Immature natural killer cell (primary cell): ENCODE data around the gene TNNI3K. TPM values are rescaled to one million over a fixed set of nuclear protein-coding genes. Genes with fewer than 3 reads are reported as not detected.

Experiments
- DNase-seq, 3 donors: peaks; one replicate each; pipeline ENCODE4 v3.0.0; 2022; ENCODE audit warnings: mixed read lengths in 1 of 3
- H3K27ac Mint-ChIP-seq, 6 donors: one replicate each; pipeline ENCODE4 v1.8.0; 2020; ENCODE audit warnings: mixed read lengths in 6 of 6, mild to moderate bottlenecking in 5 of 6, inconsistent platforms in 4 of 6, moderate library complexity in 3 of 6
- H3K27me3 Mint-ChIP-seq, 3 donors: one replicate each; pipeline ENCODE4 v1.8.0; 2020 to 2021; ENCODE audit warnings: low read depth in 3 of 3, mild to moderate bottlenecking in 3 of 3, mixed read lengths in 3 of 3, moderate library complexity in 3 of 3, inconsistent platforms in 1 of 3
- H3K36me3 Mint-ChIP-seq, 3 donors: one replicate each; pipeline ENCODE4 v1.8.0; 2020; ENCODE audit warnings: mixed read lengths in 3 of 3, inconsistent platforms in 2 of 3, mild to moderate bottlenecking in 2 of 3
- H3K4me1 Mint-ChIP-seq, 2 donors: one replicate each; pipeline ENCODE4 v1.8.0; 2020; ENCODE audit warnings: inconsistent platforms in 2 of 2, mild to moderate bottlenecking in 2 of 2, mixed read lengths in 2 of 2, moderate library complexity in 1 of 2
- H3K4me3 Mint-ChIP-seq, 5 donors: one replicate each; pipeline ENCODE4 v1.8.0; 2020; ENCODE audit warnings: mild to moderate bottlenecking in 5 of 5, mixed read lengths in 5 of 5, inconsistent platforms in 3 of 5, moderate library complexity in 3 of 5
- H3K9me3 Mint-ChIP-seq, 6 donors: one replicate each; pipeline ENCODE4 v1.8.0; 2020; ENCODE audit warnings: mild to moderate bottlenecking in 6 of 6, mixed read lengths in 6 of 6, inconsistent platforms in 4 of 6, moderate library complexity in 3 of 6
- polyA plus RNA-seq, 3 donors: library from polyadenylated mRNA; unstranded; fragments of 300-500 nt; fragmentation: Illumina TruSeq; gene quantifications; one replicate each; pipeline ENCODE4 v1.2.3, GENCODE V29; 2021

TNNI3K gene
- polyA plus RNA-seq, 3 donors from 2014 or later, result not detected

DNA sequence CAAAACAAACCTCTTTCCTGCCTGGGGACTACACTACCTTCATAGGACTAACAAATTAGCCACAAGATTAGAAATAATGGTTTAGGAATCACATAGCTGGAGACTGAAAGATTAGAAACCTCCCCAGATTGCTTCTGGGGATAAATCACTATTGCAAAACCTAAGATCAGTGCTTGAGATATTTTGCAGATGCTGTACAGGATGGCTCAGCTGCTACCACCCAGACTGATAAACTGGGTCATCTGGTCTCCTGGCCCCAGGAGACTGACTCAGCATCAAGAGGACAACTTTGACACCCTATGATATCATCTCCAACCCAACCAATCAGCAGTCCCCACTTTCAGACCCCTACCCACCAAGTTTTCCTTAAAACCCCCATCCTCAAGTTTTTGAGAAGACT lies 140.2 kb downstream of the TNNI3K start:
- Mint-ChIP-seq H3K36me3 (no peaks in the 10 kb centered on the region), H3K4me3 (no peak overlapping the region), H3K27me3 (no peaks in the 10 kb centered on the region), H3K4me1 (no peaks in the 10 kb centered on the region), H3K9me3 (peaks cover 0 to 4% (median 0%) of the 10 kb centered on the region in 6 donors), H3K27ac (no peak overlapping the region)
- no peak for DNase-seq

DNA sequence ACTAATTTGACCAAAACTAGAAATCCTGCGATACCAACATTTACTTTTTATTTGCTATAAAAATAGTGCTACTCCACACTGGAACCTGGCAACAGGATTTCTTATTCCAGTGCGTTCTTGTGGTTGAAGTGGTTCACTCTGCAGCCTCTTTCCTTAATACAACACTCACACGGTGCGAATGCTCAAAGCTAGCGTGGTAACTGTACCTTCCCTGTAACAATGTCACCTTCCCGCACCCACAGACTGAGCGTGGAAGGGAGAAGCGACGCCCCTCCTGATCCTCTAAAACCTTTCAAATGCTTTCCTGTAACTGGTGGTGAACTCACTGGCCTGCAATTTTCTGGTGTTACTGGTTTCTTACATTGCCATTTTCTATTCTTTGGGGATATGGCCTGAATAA lies 145.1 kb downstream of the TNNI3K start:
- H3K4me1 Mint-ChIP-seq, result no peaks in the 10 kb centered on the region
- peaks cover 0 to 2% (median 0%) of the 10 kb centered on the region in 3 donors for H3K27me3 Mint-ChIP-seq
- no peak overlapping the region for H3K27ac Mint-ChIP-seq
- H3K4me3 Mint-ChIP-seq, result no peak overlapping the region
- H3K9me3 Mint-ChIP-seq, result peaks cover 0 to 15% (median 3%) of the 10 kb centered on the region in 6 donors
- no peak for DNase-seq
- H3K36me3 Mint-ChIP-seq, result no peaks in the 10 kb centered on the region

DNA sequence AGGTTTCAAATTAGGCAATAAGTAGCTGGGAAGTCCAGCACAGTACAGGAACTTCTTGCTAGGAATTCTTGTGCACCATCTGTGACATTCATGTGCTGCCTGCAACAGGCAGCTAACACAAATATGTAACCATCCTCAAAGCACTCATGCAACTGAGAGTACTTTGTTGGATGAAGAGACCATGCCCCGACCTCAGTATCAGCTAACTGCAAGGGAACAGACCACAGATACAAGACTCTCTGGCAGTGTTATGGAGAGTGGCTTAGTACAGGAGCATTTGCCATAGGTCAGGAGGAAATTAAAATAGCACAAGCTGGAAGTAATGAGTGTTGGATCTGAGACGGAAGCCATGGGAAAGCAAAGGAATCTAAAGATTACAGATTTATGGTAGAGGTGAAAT lies 153.7 kb downstream of the TNNI3K start:
- Mint-ChIP-seq H3K4me3 (no peak overlapping the region), H3K4me1 (no peaks in the 10 kb centered on the region), H3K27me3 (peaks cover 2% of the 10 kb centered on the region in 3 donors), H3K9me3 (peaks cover 0 to 17% (median 2%) of the 10 kb centered on the region in 6 donors), H3K36me3 (no peaks in the 10 kb centered on the region), H3K27ac (no peak overlapping the region)
- DNase-seq, result no peak

DNA sequence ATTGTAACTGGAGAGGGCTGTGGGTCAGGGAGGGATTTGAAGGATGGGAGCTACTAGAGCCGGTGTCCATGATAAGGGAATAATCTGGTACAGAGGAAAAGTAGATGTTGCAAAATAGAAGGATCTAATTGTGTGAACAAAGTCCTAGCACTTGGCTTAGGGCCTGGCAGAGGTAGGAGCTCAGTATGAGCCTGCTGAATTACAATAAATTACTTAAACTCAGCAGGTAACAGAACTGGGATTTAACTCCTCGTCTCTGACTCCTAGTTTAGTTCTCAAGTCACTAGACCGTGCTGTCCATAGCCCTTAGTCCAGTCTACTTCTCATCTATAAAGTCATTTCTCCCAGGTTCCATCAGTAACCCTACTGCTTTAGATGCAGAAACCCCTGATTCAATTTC lies 157.0 kb downstream of the TNNI3K start:
- no peak overlapping the region for H3K4me3 Mint-ChIP-seq
- no peaks in the 10 kb centered on the region for H3K4me1 Mint-ChIP-seq
- DNase-seq, result no peak
- H3K9me3 Mint-ChIP-seq, result peaks cover 0 to 9% (median 2%) of the 10 kb centered on the region in 6 donors
- no peak overlapping the region for H3K27ac Mint-ChIP-seq
- no peaks in the 10 kb centered on the region for H3K36me3 Mint-ChIP-seq
- peaks cover 2 to 5% (median 2%) of the 10 kb centered on the region in 3 donors for H3K27me3 Mint-ChIP-seq

DNA sequence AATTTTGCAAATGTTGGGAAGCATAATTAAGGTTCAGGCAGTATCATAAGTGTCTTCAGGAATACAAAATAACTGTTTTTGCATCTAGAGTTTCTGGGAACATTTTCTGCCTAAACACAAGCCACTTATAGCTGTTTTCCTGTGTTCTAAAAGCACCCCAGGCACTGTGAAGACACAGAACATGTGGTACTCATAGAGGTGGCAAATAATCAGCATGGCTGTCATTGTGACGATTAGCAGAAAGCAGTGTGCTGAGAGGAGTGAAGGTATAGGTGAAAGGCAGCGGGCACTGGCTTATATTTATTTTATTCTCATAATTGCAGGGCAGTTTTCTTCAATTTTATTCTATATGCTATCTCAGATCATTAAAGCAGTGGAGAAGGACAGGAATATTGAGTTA lies 157.7 kb downstream of the TNNI3K start:
- H3K36me3 Mint-ChIP-seq, result no peaks in the 10 kb centered on the region
- H3K27ac Mint-ChIP-seq, result no peak overlapping the region
- H3K4me1 Mint-ChIP-seq, result no peaks in the 10 kb centered on the region
- H3K4me3 Mint-ChIP-seq, result no peak overlapping the region
- no peak for DNase-seq
- peaks cover 0 to 9% (median 2%) of the 10 kb centered on the region in 6 donors for H3K9me3 Mint-ChIP-seq
- H3K27me3 Mint-ChIP-seq, result peaks cover 2 to 5% (median 2%) of the 10 kb centered on the region in 3 donors

DNA sequence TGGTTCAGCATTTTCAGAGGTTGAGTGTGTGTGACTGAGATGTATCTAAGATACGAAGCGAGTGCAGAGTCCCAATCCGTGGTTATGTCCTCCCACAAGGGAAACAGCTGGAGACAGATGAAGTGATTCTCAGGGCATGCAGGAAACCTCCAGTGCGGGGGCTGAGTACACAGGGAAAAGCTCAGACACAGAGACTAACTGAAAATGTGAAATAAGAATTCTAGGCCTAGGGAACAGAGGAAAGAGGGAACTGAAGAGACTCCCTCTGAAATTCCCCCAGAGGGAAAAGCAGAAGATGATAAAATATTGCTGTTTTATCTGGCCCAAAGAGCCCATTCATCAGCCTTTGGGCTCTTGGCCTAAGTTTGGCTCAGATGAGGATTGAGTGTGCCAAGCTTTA lies 160.4 kb downstream of the TNNI3K start:
- Mint-ChIP-seq H3K9me3 (peaks cover 0 to 6% (median 2%) of the 10 kb centered on the region in 6 donors), H3K27ac (no peak overlapping the region), H3K4me3 (no peak overlapping the region), H3K36me3 (no peaks in the 10 kb centered on the region), H3K4me1 (no peaks in the 10 kb centered on the region), H3K27me3 (peaks cover 0 to 3% (median 2%) of the 10 kb centered on the region in 3 donors)
- DNase-seq, result no peak

DNA sequence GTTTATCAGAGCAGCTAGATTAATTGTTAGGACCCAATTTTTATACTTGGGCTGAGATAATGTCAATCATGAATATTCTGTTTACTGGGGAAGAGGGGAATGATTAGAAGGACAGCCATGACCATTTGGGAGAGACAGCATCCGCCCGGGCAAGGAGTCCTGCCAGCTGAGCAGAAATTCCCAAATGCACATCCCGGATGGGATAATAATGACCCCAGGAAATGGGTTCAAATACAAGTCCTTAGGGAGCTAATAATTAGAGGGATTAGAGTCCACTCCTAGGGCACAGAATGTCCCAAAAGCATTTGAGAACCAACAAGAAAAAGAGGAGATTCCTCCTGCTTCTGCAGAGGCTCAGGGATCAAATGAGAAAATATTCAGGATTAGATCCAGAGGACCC lies 161.3 kb downstream of the TNNI3K start:
- Mint-ChIP-seq H3K4me1 (no peaks in the 10 kb centered on the region), H3K9me3 (peaks cover 0 to 3% (median 1%) of the 10 kb centered on the region in 6 donors), H3K36me3 (no peaks in the 10 kb centered on the region), H3K27ac (no peak overlapping the region), H3K27me3 (peaks cover 0 to 2% (median 2%) of the 10 kb centered on the region in 3 donors), H3K4me3 (no peak overlapping the region)
- no peak for DNase-seq

DNA sequence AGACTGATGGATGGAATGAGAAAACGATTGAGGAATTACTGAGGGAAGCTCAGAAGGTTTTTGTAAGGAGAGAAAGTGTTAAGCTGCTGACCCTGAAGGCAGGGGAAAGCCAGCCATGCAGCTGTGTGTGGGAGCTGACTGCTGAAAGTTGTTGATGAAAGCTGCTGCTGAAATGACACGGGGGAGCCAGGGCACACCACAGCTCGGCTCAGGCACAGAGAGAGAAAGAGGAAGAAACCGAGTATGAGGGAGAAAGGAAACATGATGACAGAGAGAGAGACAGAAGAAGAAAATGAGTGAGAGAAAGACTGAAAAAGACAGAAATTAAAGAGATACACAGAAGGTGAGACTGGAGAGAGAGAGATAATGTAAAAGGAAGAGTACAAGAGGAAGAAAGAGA lies 161.7 kb downstream of the TNNI3K start:
- no peak for DNase-seq
- Mint-ChIP-seq H3K27ac (no peak overlapping the region), H3K9me3 (peaks cover 0 to 3% (median 0%) of the 10 kb centered on the region in 6 donors), H3K36me3 (no peaks in the 10 kb centered on the region), H3K4me3 (no peak overlapping the region), H3K4me1 (no peaks in the 10 kb centered on the region), H3K27me3 (peaks cover 0 to 2% (median 2%) of the 10 kb centered on the region in 3 donors)

DNA sequence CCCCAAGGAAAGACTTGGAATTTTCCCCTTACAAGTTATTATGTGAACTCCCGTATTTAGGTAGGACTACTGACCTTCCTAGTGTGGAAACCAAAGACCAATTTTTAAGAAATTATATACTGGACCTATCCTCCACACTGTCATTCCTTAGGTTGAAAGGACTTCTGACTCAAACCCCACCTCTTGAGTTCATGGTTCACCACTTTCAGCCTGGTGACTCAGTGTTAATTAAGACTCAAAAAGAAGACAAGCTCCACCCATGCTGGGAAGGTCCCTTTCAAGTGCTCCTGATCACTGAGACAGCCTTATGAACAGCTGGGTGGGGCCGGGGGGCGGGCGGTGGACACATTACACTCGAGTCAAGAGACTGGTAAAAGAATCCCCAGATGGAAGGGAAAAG lies 164.1 kb downstream of the TNNI3K start:
- H3K4me1 Mint-ChIP-seq, result no peaks in the 10 kb centered on the region
- H3K9me3 Mint-ChIP-seq, result peaks cover 0 to 2% (median 0%) of the 10 kb centered on the region in 6 donors
- no peak overlapping the region for H3K4me3 Mint-ChIP-seq
- no peak overlapping the region for H3K27ac Mint-ChIP-seq
- no peak for DNase-seq
- no peaks in the 10 kb centered on the region for H3K36me3 Mint-ChIP-seq
- peaks cover 0 to 2% (median 2%) of the 10 kb centered on the region in 3 donors for H3K27me3 Mint-ChIP-seq

DNA sequence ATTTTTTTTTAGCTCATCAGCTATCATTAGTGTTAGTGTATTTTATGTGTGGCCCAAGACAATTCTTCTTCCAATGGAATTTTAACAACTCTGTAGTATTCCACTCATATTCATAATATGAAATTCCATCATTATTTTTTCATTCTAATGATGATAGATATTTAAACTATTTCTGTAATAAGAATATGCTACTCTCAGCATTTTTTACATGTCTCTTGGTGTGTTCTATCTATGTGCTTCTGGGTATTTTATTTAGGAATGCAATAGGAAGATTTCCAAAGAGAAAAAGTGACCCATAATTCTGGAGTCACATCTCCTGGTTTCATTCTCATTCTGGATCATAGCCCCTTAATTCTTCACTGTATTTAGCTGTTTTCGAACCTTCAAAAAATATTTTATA lies 167.7 kb downstream of the TNNI3K start:
- Mint-ChIP-seq H3K36me3 (no peaks in the 10 kb centered on the region), H3K9me3 (peaks cover 0 to 12% (median under 1%) of the 10 kb centered on the region in 6 donors), H3K4me3 (no peak overlapping the region), H3K27ac (no peak overlapping the region), H3K27me3 (peaks cover 0 to 2% (median 0%) of the 10 kb centered on the region in 3 donors), H3K4me1 (no peaks in the 10 kb centered on the region)
- DNase-seq, result no peak

DNA sequence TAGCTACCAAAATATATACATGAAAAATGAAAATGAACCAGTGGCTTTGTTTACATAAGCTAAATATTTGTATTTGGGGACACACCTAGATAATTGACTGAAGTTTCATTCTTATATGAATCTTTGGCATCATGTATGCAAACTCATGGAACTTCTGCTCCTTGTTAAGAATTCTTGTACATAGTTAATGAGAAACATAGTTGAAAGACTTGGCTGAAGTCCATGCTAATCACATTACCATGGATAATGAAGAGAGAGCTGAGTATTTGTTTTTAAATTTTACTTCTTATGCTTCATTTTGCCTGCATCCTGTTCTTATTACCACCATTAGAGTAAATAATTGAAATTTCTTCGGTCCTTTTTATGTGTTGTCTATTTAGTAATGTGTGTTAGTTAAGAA lies 168.4 kb downstream of the TNNI3K start:
- H3K36me3 Mint-ChIP-seq, result no peaks in the 10 kb centered on the region
- H3K27me3 Mint-ChIP-seq, result no peaks in the 10 kb centered on the region
- H3K4me3 Mint-ChIP-seq, result no peak overlapping the region
- no peak overlapping the region for H3K27ac Mint-ChIP-seq
- peaks cover 0 to 12% (median 1%) of the 10 kb centered on the region in 6 donors for H3K9me3 Mint-ChIP-seq
- H3K4me1 Mint-ChIP-seq, result no peaks in the 10 kb centered on the region
- no peak for DNase-seq

DNA sequence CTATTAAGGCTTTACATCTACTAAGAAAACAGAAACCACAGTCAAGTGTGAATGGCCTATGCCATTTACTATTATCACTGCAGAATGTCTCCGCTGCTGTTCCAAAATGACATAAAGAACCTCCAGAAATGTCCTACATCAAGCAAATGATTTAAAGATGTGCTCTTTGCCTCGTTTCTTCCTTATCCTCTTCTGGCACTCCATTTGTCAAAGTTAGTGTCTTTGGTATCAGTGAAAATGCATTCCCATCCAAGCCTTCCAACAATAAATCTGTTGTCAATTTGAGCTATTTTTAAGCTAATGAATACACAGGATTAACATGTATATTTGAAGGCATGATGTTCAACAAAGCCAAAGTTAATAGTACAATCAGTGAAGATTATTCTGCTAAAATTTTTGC lies 171.6 kb downstream of the TNNI3K start:
- DNase-seq, result no peak
- Mint-ChIP-seq H3K4me3 (no peak overlapping the region), H3K27ac (no peak overlapping the region), H3K4me1 (no peaks in the 10 kb centered on the region), H3K27me3 (peaks cover 0 to 2% (median 0%) of the 10 kb centered on the region in 3 donors), H3K36me3 (no peaks in the 10 kb centered on the region), H3K9me3 (peaks cover 0 to 12% (median 1%) of the 10 kb centered on the region in 6 donors)

DNA sequence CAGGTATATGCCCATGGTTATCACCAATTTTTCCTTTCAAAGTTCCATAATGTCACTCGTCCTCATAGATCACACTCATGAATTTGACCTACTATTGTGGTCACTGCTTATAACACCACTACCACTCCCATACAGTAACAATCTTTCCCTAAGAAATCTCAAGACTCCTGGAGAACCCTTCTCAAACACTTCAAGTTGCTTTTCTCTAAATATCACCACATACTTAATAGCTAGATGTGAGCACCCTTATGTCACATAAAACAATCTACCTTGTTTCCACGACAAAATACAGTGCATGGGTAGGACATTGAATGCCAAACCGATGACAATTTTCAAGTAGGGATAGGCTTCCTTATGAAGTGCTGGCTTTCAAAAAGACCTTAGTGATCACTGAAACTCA lies 172.7 kb downstream of the TNNI3K start:
- no peak overlapping the region for H3K27ac Mint-ChIP-seq
- peaks cover 0 to 17% (median 1%) of the 10 kb centered on the region in 6 donors for H3K9me3 Mint-ChIP-seq
- no peaks in the 10 kb centered on the region for H3K36me3 Mint-ChIP-seq
- no peak for DNase-seq
- H3K27me3 Mint-ChIP-seq, result peaks cover 0 to 2% (median 0%) of the 10 kb centered on the region in 3 donors
- H3K4me1 Mint-ChIP-seq, result no peaks in the 10 kb centered on the region
- H3K4me3 Mint-ChIP-seq, result no peak overlapping the region

DNA sequence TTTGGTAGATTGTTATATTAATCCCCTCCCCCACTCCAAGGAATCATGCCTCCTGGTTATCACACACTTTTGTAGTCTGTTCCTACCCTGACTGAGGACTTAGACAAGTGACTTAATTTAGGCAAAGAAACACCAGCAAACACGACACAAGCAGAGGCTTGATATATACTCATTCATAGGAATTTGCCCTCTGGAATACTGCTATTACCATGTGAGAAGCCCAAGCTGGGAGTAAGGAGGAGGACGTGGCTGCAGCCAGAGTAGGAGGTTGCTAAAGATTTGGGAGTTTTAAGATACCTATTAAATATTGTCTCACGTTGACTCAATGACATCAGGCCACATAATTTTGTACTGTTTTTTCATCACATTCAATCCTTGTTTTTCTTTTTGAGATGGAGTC lies 177.1 kb downstream of the TNNI3K start:
- no peak overlapping the region for H3K27ac Mint-ChIP-seq
- H3K4me1 Mint-ChIP-seq, result no peaks in the 10 kb centered on the region
- peaks cover 0 to 4% (median under 1%) of the 10 kb centered on the region in 6 donors for H3K9me3 Mint-ChIP-seq
- peaks cover 0 to 2% (median 0%) of the 10 kb centered on the region in 3 donors for H3K27me3 Mint-ChIP-seq
- no peak overlapping the region for H3K4me3 Mint-ChIP-seq
- H3K36me3 Mint-ChIP-seq, result no peaks in the 10 kb centered on the region
- no peak for DNase-seq

DNA sequence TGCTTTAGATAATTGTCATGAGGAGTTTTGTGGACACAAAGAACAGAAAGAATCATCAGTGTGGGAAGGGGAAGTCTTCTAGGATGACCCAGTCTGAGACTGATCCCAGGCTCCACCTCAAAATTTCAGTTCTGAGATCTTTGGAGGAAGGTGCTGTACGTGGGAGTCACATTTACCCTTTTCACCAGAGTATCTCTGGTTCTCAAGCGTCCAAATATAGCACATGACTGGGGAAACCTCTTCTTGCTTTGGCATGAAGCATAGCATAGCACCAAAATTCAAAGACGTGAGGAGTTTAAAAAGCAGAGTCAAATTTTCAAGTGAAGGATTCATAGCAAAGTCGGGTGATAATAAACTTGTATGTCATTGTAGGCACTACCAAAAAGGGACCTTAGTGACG lies 180.7 kb downstream of the TNNI3K start:
- Mint-ChIP-seq H3K36me3 (no peaks in the 10 kb centered on the region), H3K4me3 (no peak overlapping the region), H3K9me3 (peaks cover 0 to 8% (median under 1%) of the 10 kb centered on the region in 6 donors), H3K4me1 (no peaks in the 10 kb centered on the region), H3K27ac (no peak overlapping the region), H3K27me3 (peaks cover 0 to 2% (median 0%) of the 10 kb centered on the region in 3 donors)
- no peak for DNase-seq
